ENCODE data around the gene U2AF1.
"Not testable (repeated sequence)": the region's sequence is repeated elsewhere in the genome, so short reads cannot be mapped to it uniquely, and the experiment has no call there.

The U2AF1 gene, protein sequence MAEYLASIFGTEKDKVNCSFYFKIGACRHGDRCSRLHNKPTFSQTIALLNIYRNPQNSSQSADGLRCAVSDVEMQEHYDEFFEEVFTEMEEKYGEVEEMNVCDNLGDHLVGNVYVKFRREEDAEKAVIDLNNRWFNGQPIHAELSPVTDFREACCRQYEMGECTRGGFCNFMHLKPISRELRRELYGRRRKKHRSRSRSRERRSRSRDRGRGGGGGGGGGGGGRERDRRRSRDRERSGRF

DNA sequence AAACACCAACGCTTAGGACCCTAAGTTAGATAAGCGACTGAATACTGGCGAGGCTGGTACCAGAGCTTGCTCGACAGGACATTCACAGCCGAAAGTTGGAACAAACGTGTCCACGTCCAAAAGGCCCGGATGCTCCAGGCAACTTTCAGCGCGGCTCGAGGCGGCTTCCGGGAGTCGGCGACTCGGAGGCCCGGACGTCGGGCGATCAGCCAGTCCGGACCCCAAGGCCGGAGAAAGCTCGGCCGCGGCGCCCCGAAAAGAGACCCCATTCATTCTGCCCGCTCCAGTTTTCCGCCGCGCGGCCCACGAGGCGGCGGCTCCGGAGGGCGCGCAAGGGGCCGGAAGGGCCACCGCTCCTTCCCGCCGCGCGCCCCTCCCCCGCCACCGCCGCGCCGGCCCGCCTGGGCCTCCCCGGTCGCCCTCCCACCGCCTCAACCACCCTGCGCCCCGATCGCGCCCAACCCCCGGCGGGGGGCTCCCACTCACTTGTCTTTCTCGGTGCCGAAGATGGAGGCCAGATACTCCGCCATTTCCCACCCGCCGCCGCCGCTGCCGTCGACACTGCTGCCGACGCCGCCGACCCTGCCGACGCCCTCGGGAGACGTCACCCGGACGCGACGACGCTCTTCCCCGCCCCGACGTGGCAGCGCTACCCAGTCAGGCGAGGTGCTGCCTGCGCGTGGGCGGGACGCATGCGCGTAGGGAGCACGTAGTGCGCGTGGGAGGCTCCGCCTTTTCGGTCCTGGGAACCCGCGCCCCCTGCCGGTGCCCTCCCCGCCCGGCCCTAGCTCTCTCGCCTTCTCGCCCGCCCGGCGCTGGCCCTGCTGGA is at the start of gene U2AF1:
TSS of gene U2AF1 (minus strand) at position 606 of the 829 bp plus-strand sequence. CDS start at position 530, 76 bp downstream.
- peak within 1 kb of the TSS; percentile 57 for H3K27ac ChIP-seq

GRCh38 chr21:43153601-43154000 is 46.2 kb upstream of the U2AF1 start:
- not testable (repeated sequence) for H3K79me2 ChIP-seq (ENCODE audit: insufficient read depth, low read depth); H3K27me3 ChIP-seq (ENCODE audit: insufficient read depth, low read depth); H3K4me1 ChIP-seq (ENCODE audit: low read depth, poor library complexity, severe bottlenecking); H3K4me3 ChIP-seq (IDR thresholded peaks at IDR 0.05; ENCODE audit: insufficient read depth, low read depth, low read length); H3K9ac ChIP-seq; H4K20me1 ChIP-seq (ENCODE audit: insufficient read depth); H3K4me2 ChIP-seq; H2AFZ ChIP-seq (ENCODE audit: low read depth); H3K36me3 ChIP-seq (ENCODE audit: insufficient read depth); H3K27ac ChIP-seq

More for the DNA sequence above, at the start of gene U2AF1:
- H3K79me2 ChIP-seq (ENCODE audit: insufficient read depth, low read depth); H3K4me1 ChIP-seq (ENCODE audit: low read depth, poor library complexity, severe bottlenecking); H4K20me1 ChIP-seq (ENCODE audit: insufficient read depth); H3K4me2 ChIP-seq; H2AFZ ChIP-seq (ENCODE audit: low read depth); H3K27me3 ChIP-seq (ENCODE audit: insufficient read depth, low read depth); H3K36me3 ChIP-seq (ENCODE audit: insufficient read depth); H3K4me3 ChIP-seq (IDR thresholded peaks at IDR 0.05; ENCODE audit: insufficient read depth, low read depth, low read length): not testable (repeated sequence)
- H3K9ac ChIP-seq: peak within 1 kb of the TSS; percentile 65

GRCh38 chr21:43149344-43149743 is 42.0 kb upstream of the U2AF1 start:
- not testable (repeated sequence) for H3K36me3 ChIP-seq (ENCODE audit: insufficient read depth); H4K20me1 ChIP-seq (ENCODE audit: insufficient read depth); H3K79me2 ChIP-seq (ENCODE audit: insufficient read depth, low read depth); H3K27ac ChIP-seq; H3K4me3 ChIP-seq (IDR thresholded peaks at IDR 0.05; ENCODE audit: insufficient read depth, low read depth, low read length); H3K27me3 ChIP-seq (ENCODE audit: insufficient read depth, low read depth); H3K4me1 ChIP-seq (ENCODE audit: low read depth, poor library complexity, severe bottlenecking); H3K9ac ChIP-seq; H3K4me2 ChIP-seq; H2AFZ ChIP-seq (ENCODE audit: low read depth)

- H3K27ac ChIP-seq; H3K79me2 ChIP-seq (ENCODE audit: insufficient read depth, low read depth); H3K4me2 ChIP-seq; H4K20me1 ChIP-seq (ENCODE audit: insufficient read depth); H2AFZ ChIP-seq (ENCODE audit: low read depth); H3K36me3 ChIP-seq (ENCODE audit: insufficient read depth); H3K4me3 ChIP-seq (IDR thresholded peaks at IDR 0.05; ENCODE audit: insufficient read depth, low read depth, low read length); H3K9ac ChIP-seq; H3K4me1 ChIP-seq (ENCODE audit: low read depth, poor library complexity, severe bottlenecking); H3K27me3 ChIP-seq (ENCODE audit: insufficient read depth, low read depth): not testable (repeated sequence)
These were observed 40.6 kb upstream of the U2AF1 start for GRCh38 chr21:43147999-43148398.

- H3K79me2 ChIP-seq (ENCODE audit: insufficient read depth, low read depth); H2AFZ ChIP-seq (ENCODE audit: low read depth); H3K4me2 ChIP-seq; H3K27ac ChIP-seq; H3K4me1 ChIP-seq (ENCODE audit: low read depth, poor library complexity, severe bottlenecking); H3K4me3 ChIP-seq (IDR thresholded peaks at IDR 0.05; ENCODE audit: insufficient read depth, low read depth, low read length); H3K9ac ChIP-seq; H3K27me3 ChIP-seq (ENCODE audit: insufficient read depth, low read depth); H4K20me1 ChIP-seq (ENCODE audit: insufficient read depth); H3K36me3 ChIP-seq (ENCODE audit: insufficient read depth): not testable (repeated sequence)
These were observed 39.3 kb upstream of the U2AF1 start for GRCh38 chr21:43146637-43147036.

GRCh38 chr21:43141407-43141806 is 34.0 kb upstream of the U2AF1 start:
- not testable (repeated sequence) for H3K27me3 ChIP-seq (ENCODE audit: insufficient read depth, low read depth); H3K36me3 ChIP-seq (ENCODE audit: insufficient read depth); H3K79me2 ChIP-seq (ENCODE audit: insufficient read depth, low read depth); H4K20me1 ChIP-seq (ENCODE audit: insufficient read depth); H3K27ac ChIP-seq; H3K4me3 ChIP-seq (IDR thresholded peaks at IDR 0.05; ENCODE audit: insufficient read depth, low read depth, low read length); H3K4me1 ChIP-seq (ENCODE audit: low read depth, poor library complexity, severe bottlenecking); H3K9ac ChIP-seq; H3K4me2 ChIP-seq; H2AFZ ChIP-seq (ENCODE audit: low read depth)

DNA sequence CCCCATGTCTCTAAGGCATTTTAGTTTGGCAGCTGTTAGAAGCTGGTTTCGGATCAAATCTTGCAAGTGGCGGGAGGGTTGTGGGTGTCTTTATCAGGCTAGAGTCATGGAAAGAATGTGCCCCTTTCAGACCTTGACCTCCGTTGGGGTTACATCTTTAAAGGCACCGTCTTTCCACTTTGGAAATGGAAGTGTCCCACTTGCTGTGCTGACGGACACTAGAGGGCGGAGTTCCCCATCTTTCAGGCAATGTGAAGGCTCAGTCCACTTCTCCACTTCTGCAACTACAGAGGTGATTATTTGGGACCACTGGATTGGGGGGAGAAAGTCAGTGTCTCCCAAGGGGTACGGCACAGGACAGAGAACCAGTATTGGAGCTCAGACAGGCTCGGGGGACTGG is 31.6 kb upstream of the U2AF1 start:
- H3K27ac ChIP-seq; H3K27me3 ChIP-seq (ENCODE audit: insufficient read depth, low read depth); H3K4me1 ChIP-seq (ENCODE audit: low read depth, poor library complexity, severe bottlenecking); H3K4me3 ChIP-seq (IDR thresholded peaks at IDR 0.05; ENCODE audit: insufficient read depth, low read depth, low read length); H3K36me3 ChIP-seq (ENCODE audit: insufficient read depth); H3K4me2 ChIP-seq; H3K79me2 ChIP-seq (ENCODE audit: insufficient read depth, low read depth); H2AFZ ChIP-seq (ENCODE audit: low read depth); H4K20me1 ChIP-seq (ENCODE audit: insufficient read depth); H3K9ac ChIP-seq: not testable (repeated sequence)

- H3K4me1 ChIP-seq (ENCODE audit: low read depth, poor library complexity, severe bottlenecking); H2AFZ ChIP-seq (ENCODE audit: low read depth): not testable (repeated sequence)
These were observed 27.1 kb upstream of the U2AF1 start for GRCh38 chr21:43134520-43134919.

GRCh38 chr21:43130094-43130493 is 22.7 kb upstream of the U2AF1 start:
- not testable (repeated sequence) for H3K79me2 ChIP-seq (ENCODE audit: insufficient read depth, low read depth); H3K4me2 ChIP-seq; H2AFZ ChIP-seq (ENCODE audit: low read depth); H3K27me3 ChIP-seq (ENCODE audit: insufficient read depth, low read depth); H4K20me1 ChIP-seq (ENCODE audit: insufficient read depth); H3K36me3 ChIP-seq (ENCODE audit: insufficient read depth); H3K27ac ChIP-seq; H3K9ac ChIP-seq; H3K4me3 ChIP-seq (IDR thresholded peaks at IDR 0.05; ENCODE audit: insufficient read depth, low read depth, low read length); H3K4me1 ChIP-seq (ENCODE audit: low read depth, poor library complexity, severe bottlenecking)

More at GRCh38 chr21:43134520-43134919, 27.1 kb upstream of the U2AF1 start:
- not testable (repeated sequence) for H3K27me3 ChIP-seq (ENCODE audit: insufficient read depth, low read depth); H3K27ac ChIP-seq; H3K79me2 ChIP-seq (ENCODE audit: insufficient read depth, low read depth); H3K4me3 ChIP-seq (IDR thresholded peaks at IDR 0.05; ENCODE audit: insufficient read depth, low read depth, low read length); H3K36me3 ChIP-seq (ENCODE audit: insufficient read depth); H4K20me1 ChIP-seq (ENCODE audit: insufficient read depth); H3K4me2 ChIP-seq; H3K9ac ChIP-seq

DNA sequence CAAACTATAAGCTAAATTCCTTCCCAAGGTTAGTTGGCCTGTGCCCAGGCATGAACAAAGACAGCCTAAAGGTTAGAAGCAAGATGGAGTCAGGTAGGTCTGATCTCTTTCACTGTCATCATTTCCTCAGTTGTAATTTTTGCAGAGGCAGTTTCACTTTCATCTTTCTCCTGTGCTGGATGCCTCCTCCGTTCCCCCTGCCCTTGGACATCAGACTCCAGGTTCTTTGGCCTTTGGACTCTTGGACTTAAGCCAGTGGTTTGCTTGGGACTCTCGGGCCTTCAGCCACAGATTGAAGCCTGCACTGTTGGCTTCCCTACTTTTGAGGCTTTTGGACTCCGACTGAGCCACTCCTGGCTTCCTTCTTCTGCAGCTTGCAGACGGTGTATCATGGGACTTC is 8.6 kb upstream of the U2AF1 start:
- H3K4me2 ChIP-seq; H3K27ac ChIP-seq; H4K20me1 ChIP-seq (ENCODE audit: insufficient read depth); H3K79me2 ChIP-seq (ENCODE audit: insufficient read depth, low read depth); H3K9ac ChIP-seq; H3K27me3 ChIP-seq (ENCODE audit: insufficient read depth, low read depth); H3K36me3 ChIP-seq (ENCODE audit: insufficient read depth); H3K4me1 ChIP-seq (ENCODE audit: low read depth, poor library complexity, severe bottlenecking); H3K4me3 ChIP-seq (IDR thresholded peaks at IDR 0.05; ENCODE audit: insufficient read depth, low read depth, low read length); H2AFZ ChIP-seq (ENCODE audit: low read depth): not testable (repeated sequence)
